VCaP (cell line): ENCODE data around the gene LRRC41.

ENCODE experiments used
- H3K27ac ChIP-seq: fragments of 450-650 bp; 2 replicates; pipeline ENCODE4 v1.5.1; 2017
- CTCF ChIP-seq: fragments of 450-650 bp; conservative IDR thresholded peaks from 2 replicates; pipeline ENCODE4 v1.5.1; 2017; ENCODE audit warnings: mild to moderate bottlenecking, moderate library complexity

The LRRC41 gene, protein sequence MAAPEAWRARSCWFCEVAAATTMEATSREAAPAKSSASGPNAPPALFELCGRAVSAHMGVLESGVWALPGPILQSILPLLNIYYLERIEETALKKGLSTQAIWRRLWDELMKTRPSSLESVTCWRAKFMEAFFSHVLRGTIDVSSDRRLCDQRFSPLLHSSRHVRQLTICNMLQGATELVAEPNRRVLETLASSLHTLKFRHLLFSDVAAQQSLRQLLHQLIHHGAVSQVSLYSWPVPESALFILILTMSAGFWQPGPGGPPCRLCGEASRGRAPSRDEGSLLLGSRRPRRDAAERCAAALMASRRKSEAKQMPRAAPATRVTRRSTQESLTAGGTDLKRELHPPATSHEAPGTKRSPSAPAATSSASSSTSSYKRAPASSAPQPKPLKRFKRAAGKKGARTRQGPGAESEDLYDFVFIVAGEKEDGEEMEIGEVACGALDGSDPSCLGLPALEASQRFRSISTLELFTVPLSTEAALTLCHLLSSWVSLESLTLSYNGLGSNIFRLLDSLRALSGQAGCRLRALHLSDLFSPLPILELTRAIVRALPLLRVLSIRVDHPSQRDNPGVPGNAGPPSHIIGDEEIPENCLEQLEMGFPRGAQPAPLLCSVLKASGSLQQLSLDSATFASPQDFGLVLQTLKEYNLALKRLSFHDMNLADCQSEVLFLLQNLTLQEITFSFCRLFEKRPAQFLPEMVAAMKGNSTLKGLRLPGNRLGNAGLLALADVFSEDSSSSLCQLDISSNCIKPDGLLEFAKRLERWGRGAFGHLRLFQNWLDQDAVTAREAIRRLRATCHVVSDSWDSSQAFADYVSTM

GRCh38 chr1:46303038-46303871 lies at the start of gene LRRC41, which contains the start of gene UQCRH:
Gene LRRC41 (minus strand): TSS chr1:46303616. CDS start chr1:46303322, 294 bp downstream.
Gene UQCRH (plus strand): TSS chr1:46303698. CDS start chr1:46303767, 69 bp downstream.
- no peak for TF ChIP-seq CTCF
- H3K27ac ChIP-seq: peak within 1 kb of the TSS; percentile 98

DNA sequence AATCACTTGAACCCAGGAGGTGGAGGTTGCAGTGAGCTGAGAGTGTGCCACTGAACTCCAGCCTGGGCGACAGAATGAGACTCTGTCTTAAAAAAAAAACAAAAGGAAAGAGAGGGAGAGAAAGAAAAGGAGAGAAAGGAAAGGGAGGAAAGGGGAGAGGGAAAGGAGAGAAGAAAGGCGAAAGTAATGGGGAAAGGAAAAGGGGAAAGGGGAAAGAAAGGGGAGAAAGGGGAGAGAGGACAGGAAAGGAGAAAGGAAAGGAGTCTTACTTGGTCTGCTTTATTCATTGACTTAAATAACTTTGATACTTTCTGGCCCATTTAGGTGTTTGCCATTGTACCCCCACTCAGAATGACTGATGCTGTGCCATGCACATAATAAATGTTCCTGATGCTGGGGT lies 48.9 kb upstream of the LRRC41 start:
- TF ChIP-seq CTCF: no peak

DNA sequence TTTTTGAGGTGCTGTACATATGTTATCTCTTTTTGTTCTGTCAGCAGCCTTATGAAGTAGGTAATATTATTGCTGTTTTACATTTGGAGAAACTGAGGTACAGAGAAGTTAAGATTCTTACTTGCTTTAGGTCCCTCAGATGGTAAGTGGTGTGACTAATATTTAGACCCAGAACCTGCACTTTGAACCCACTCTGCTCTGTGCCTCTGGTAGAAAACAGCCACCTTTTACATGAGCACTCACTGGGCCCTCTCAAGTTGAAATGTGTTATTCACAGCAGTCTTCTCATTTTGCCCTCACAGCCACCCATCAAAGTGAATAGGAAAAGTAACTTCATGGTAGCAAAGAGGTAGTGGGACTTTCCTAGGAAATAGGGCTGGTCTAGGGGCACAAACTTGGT lies 41.9 kb upstream of the LRRC41 start:
- no peak for TF ChIP-seq CTCF
- H3K27ac ChIP-seq: peak overlapping the region; percentile 78; the same call in 1 of the 2 replicates

More for the DNA sequence above, 48.9 kb upstream of the LRRC41 start:
- no peak overlapping the region for H3K27ac ChIP-seq

DNA sequence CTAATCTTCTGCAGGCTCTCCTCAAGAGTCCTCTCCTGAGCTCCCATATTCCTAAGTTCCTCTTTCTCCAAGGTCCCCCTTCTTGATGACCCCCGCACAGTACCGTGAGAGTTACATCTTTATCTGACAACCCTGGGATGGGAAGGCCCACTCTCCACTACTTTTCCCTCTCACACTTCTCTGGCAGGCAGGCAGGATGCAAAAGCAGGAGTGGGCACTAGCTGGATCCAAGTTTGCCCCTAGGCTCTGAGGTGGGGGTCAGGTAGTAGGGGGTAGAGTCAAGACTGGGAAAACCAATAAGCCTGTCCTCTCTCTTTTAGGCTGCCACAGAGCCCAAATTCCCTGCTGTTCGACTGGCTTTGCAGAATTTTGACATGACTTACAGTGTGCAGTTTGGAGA lies 41.1 kb upstream of the LRRC41 start:
- 0 out of 2 replicates have a peak overlapping the region, but pooled peaks have one; percentile 1 for H3K27ac ChIP-seq
- TF ChIP-seq CTCF: no peak

- H3K27ac ChIP-seq: no peak overlapping the region
- TF ChIP-seq CTCF: no peak
Measured at GRCh38 chr1:46343705-46344104, 40.3 kb upstream of the LRRC41 start.

DNA sequence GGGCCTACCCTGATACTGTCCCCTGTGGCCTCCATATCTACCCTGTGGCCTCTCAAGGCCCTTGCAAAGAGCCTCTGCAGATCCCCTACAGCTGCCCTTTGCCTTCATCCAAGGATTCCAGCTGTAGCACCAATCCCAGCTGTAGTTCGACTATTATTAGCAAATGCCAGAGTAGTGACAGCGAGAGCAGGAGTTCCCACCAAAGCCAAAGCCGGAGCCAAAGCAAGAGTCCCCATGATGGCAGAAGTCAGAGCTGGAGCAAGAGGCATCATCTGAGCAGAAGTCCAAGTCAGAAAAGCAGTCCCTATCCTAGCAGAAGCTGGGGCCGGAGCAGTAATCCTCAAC lies 39.9 kb upstream of the LRRC41 start:
- no peak overlapping the region for H3K27ac ChIP-seq
- no peak for TF ChIP-seq CTCF
